CD14-positive monocyte (primary cell): ENCODE results near the gene SCUBE1. TPM values are rescaled to one million over a fixed set of nuclear protein-coding genes. Genes with fewer than 3 reads are reported as not detected.

Experiments
- DNase-seq, 3 donors: peaks; one replicate each; pipeline ENCODE4 v3.0.0-alpha.2; 2011 to 2022
- H2AFZ ChIP-seq: 2 replicates; pipeline ENCODE4 v1.6.0; 2012; ENCODE audit warnings: mild to moderate bottlenecking, low read depth, low read length, inconsistent platforms; ENCODE audit not compliant: insufficient read depth, poor library complexity, severe bottlenecking
- H3K27ac ChIP-seq, 2 donors: 1 replicate in 1 of 2; 2 replicates in 1 of 2; pipeline ENCODE4 v1.5.1; 2012 to 2013; ENCODE audit warnings: low read length in 2 of 2, control low read depth in 1 of 2, inconsistent platforms in 1 of 2, low read depth in 1 of 2, mild to moderate bottlenecking in 1 of 2
- H3K27me3 ChIP-seq, 2 donors: one replicate each; pipeline versions ENCODE4 v1.6.0 to v1.6.1; 2011 to 2013; ENCODE audit warnings: low read length in 2 of 2; ENCODE audit not compliant: control insufficient read depth in 2 of 2, insufficient read depth in 2 of 2
- H3K36me3 ChIP-seq, 2 donors: replicated peaks in 1 of 2; 1 replicate in 1 of 2; 2 replicates in 1 of 2; pipeline versions ENCODE4 v1.5.1 to v1.6.1; 2012 to 2013; ENCODE audit warnings: low read length in 2 of 2, control low read depth in 1 of 2, inconsistent platforms in 1 of 2, mild to moderate bottlenecking in 1 of 2; ENCODE audit not compliant: insufficient read depth in 2 of 2, control insufficient read depth in 1 of 2
- H3K4me1 ChIP-seq, 2 donors: 1 replicate in 1 of 2; 2 replicates in 1 of 2; pipeline versions ENCODE4 v1.5.1 to v1.6.1; 2012 to 2013; ENCODE audit warnings: low read length in 2 of 2, control low read depth in 1 of 2, inconsistent platforms in 1 of 2, mild to moderate bottlenecking in 1 of 2, moderate library complexity in 1 of 2; ENCODE audit not compliant: insufficient read depth in 2 of 2, control insufficient read depth in 1 of 2
- H3K4me2 ChIP-seq: replicated peaks from 2 replicates; pipeline ENCODE3; 2012; ENCODE audit warnings: low read length, moderate library complexity, mild to moderate bottlenecking; ENCODE audit not compliant: poor library complexity, severe bottlenecking; ENCODE audit errors: extremely low read depth
- H3K4me3 ChIP-seq, 3 experiments: fragments of 200-600 bp in 1 of 3; sonication (generic) in 1 of 3; replicated peaks in 1 of 3; 1 replicate in 2 of 3; 2 replicates in 1 of 3; pipeline ENCODE4 v1.5.1; 2011 to 2013; ENCODE audit warnings: low read length in 3 of 3, mild to moderate bottlenecking in 3 of 3, control low read depth in 2 of 3, low read depth in 2 of 3, inconsistent platforms in 1 of 3, moderate library complexity in 1 of 3
- H3K79me2 ChIP-seq: 2 replicates; pipeline ENCODE4 v1.6.0; 2012; ENCODE audit warnings: mild to moderate bottlenecking, control low read depth, inconsistent platforms, low read length, moderate library complexity; ENCODE audit not compliant: insufficient read depth
- H3K9ac ChIP-seq: 2 replicates; pipeline ENCODE4 v1.6.0; 2017; ENCODE audit warnings: low read length, mild to moderate bottlenecking; ENCODE audit not compliant: insufficient read depth, poor library complexity, severe bottlenecking
- H3K9me3 ChIP-seq, 2 donors: replicated peaks in 1 of 2; 1 replicate in 1 of 2; 2 replicates in 1 of 2; pipeline versions ENCODE4 v1.5.1 to v1.6.1; 2012 to 2013; ENCODE audit warnings: low read length in 2 of 2, control low read depth in 1 of 2; ENCODE audit not compliant: control insufficient read depth in 1 of 2, insufficient read depth in 1 of 2
- H4K20me1 ChIP-seq: 2 replicates; pipeline ENCODE4 v1.6.0; 2012; ENCODE audit warnings: mild to moderate bottlenecking, low read length, control low read depth, moderate library complexity; ENCODE audit not compliant: insufficient read depth
- H3K27ac Mint-ChIP-seq, 7 donors: one replicate each; pipeline ENCODE4 v1.8.0; 2020; ENCODE audit warnings: mild to moderate bottlenecking in 7 of 7, mixed read lengths in 7 of 7, moderate library complexity in 6 of 7, inconsistent platforms in 2 of 7
- H3K27me3 Mint-ChIP-seq, 3 donors: one replicate each; pipeline ENCODE4 v1.8.0; 2021 to 2022; ENCODE audit warnings: low read depth in 3 of 3, mild to moderate bottlenecking in 3 of 3, mixed read lengths in 3 of 3, moderate library complexity in 3 of 3, inconsistent platforms in 1 of 3
- H3K36me3 Mint-ChIP-seq, 2 donors: one replicate each; pipeline ENCODE4 v1.8.0; 2020; ENCODE audit warnings: mixed read lengths in 2 of 2, inconsistent platforms in 1 of 2, mild to moderate bottlenecking in 1 of 2
- H3K4me1 Mint-ChIP-seq: one replicate; pipeline ENCODE4 v1.8.0; 2020; ENCODE audit warnings: mild to moderate bottlenecking, mixed read lengths
- H3K4me3 Mint-ChIP-seq, 2 donors: one replicate each; pipeline ENCODE4 v1.8.0; 2020; ENCODE audit warnings: mild to moderate bottlenecking in 2 of 2, mixed read lengths in 2 of 2, moderate library complexity in 1 of 2
- H3K9me3 Mint-ChIP-seq, 7 donors: one replicate each; pipeline ENCODE4 v1.8.0; 2020 to 2022; ENCODE audit warnings: mixed read lengths in 7 of 7, mild to moderate bottlenecking in 6 of 7, moderate library complexity in 6 of 7, inconsistent platforms in 2 of 7
- WGBS: methylation state at CpG from one replicate; pipeline ENCODE4 v1.1.5; 2013; ENCODE audit warnings: missing lambda C conversion rate; ENCODE audit not compliant: insufficient coverage; 5-methylcytosine and 5-hydroxymethylcytosine counted together
- intact Hi-C, 2 donors: fragments of 100-400 bp; cut with micrococcal nuclease; formaldehyde crosslinking; loops; one replicate each; pipeline versions ENCODE4 v1.15.0 to v1.15.1; 2023
- polyA plus RNA-seq, 3 donors: library from polyadenylated mRNA; depleted of rRNA in 1 of 3; unstranded in 2 of 3; stranded (reverse) in 1 of 3; fragments of 300-500 nt in 2 of 3; fragments of >200 nt in 1 of 3; fragmentation: Illumina TruSeq in 2 of 3; gene quantifications; 1 replicate in 2 of 3; 2 replicates in 1 of 3; pipeline ENCODE4 v1.2.3, GENCODE V29; 2012 to 2021
- TF ChIP-seq, protein P1 (sequence below): fragments of 200-600 bp; IDR thresholded peaks from one replicate; pipeline ENCODE4 v1.8.0; 2022; ENCODE audit warnings: antibody characterized with exemption, mild to moderate bottlenecking

SCUBE1 gene
- polyA plus RNA-seq, 3 donors, result 0.20 to 0.32 (median 0.26) TPM

DNA sequence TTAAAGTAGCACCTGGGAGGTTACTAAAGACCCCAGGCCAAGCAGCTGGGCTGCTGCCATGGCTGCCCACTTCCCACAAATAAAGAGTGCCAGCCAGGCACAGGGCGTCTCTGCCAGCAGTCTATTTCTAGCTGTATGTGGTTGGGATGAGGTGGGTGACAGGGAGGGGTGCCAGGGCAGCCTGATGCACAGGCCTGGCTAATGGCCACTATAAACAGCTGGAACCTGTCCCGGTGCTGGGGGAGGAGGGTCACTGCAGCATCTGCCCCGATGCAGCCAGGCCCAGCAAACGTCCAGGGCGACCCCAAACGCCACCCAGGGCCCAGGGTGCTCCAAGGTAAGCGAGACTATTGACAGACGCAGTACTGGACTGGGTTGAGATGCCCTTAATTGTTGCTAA lies 37.4 kb downstream of the SCUBE1 start:
- no peak for DNase-seq
- H3K36me3 Mint-ChIP-seq, result no peaks in the 10 kb centered on the region
- no peak overlapping the region for H3K4me3 Mint-ChIP-seq
- H3K4me3 ChIP-seq, result no peak overlapping the region
- TF ChIP-seq, protein P1, sequence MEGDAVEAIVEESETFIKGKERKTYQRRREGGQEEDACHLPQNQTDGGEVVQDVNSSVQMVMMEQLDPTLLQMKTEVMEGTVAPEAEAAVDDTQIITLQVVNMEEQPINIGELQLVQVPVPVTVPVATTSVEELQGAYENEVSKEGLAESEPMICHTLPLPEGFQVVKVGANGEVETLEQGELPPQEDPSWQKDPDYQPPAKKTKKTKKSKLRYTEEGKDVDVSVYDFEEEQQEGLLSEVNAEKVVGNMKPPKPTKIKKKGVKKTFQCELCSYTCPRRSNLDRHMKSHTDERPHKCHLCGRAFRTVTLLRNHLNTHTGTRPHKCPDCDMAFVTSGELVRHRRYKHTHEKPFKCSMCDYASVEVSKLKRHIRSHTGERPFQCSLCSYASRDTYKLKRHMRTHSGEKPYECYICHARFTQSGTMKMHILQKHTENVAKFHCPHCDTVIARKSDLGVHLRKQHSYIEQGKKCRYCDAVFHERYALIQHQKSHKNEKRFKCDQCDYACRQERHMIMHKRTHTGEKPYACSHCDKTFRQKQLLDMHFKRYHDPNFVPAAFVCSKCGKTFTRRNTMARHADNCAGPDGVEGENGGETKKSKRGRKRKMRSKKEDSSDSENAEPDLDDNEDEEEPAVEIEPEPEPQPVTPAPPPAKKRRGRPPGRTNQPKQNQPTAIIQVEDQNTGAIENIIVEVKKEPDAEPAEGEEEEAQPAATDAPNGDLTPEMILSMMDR, result no peak
- H3K9me3 ChIP-seq, result no peaks in the 10 kb centered on the region
- H3K79me2 ChIP-seq, result no peaks in the 10 kb centered on the region
- H3K9ac ChIP-seq, result no peak overlapping the region
- H3K27me3 ChIP-seq, result no peaks in the 10 kb centered on the region
- H4K20me1 ChIP-seq, result no peaks in the 10 kb centered on the region
- H3K36me3 ChIP-seq, result no peaks in the 10 kb centered on the region
- 94% methylated on average over 7 of the region's 8 CpGs for WGBS
- no peaks in the 10 kb centered on the region for H3K9me3 Mint-ChIP-seq
- no peak overlapping the region for H3K27ac ChIP-seq
- H3K4me1 Mint-ChIP-seq, result peaks cover 9% of the 10 kb centered on the region
- peaks cover 5% of the 10 kb centered on the region in 3 donors for H3K27me3 Mint-ChIP-seq
- no peak overlapping the region for H3K4me2 ChIP-seq
- H3K27ac Mint-ChIP-seq, result no peak overlapping the region
- H3K4me1 ChIP-seq, result no peaks in the 10 kb centered on the region
- no peak overlapping the region for H2AFZ ChIP-seq
- intact Hi-C loops, result no loop called here

DNA sequence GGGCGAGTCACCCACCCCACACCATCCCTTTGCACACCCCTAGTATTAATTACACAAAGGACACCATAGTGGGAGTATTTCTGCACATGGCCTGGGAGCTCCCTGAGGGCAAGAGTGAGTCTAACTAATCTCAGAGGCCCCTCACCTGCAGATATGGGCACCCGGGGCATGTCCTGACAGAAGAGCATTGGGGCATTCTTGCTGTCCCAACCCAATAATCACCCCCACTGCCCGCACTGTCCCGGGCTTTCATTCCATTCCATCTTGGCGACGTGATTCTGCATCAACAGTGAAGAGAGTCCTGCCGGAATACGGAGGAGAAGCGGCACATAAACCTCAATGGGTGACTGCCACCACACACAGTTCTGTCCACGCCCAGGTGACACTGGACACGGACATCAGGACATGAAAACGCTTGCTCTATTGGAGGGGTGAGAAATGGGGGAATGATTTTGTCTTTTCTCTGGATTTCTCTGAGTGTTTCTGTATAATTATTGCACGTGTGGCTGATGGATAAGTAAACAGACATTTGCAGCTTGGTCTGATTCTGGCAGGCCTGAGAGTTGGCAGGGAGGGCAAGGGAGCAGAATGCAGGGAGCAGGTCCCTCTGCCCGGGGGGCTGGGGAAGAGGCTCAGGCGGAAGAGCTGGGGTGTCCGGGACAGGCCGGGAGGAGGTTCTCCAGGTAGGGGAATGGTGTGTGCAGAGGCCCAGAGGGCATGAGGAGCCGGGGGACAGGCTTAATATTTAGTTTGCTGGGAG lies 38.2 kb downstream of the SCUBE1 start:
- H3K79me2 ChIP-seq, result no peaks in the 10 kb centered on the region
- Mint-ChIP-seq H3K36me3 (no peaks in the 10 kb centered on the region), H3K4me1 (peaks cover 7% of the 10 kb centered on the region), H3K9me3 (no peaks in the 10 kb centered on the region), H3K27ac (no peak overlapping the region), H3K4me3 (no peak overlapping the region), H3K27me3 (peaks cover 3 to 5% (median 5%) of the 10 kb centered on the region in 3 donors)
- H3K4me3 ChIP-seq, result no peak overlapping the region
- no peaks in the 10 kb centered on the region for H3K27me3 ChIP-seq
- WGBS, result over 99% methylated on average over 16 of the region's 18 CpGs
- no peak for DNase-seq
- TF ChIP-seq, protein P1, result no peak
- H3K4me2 ChIP-seq, result no peak overlapping the region
- H3K9ac ChIP-seq, result no peak overlapping the region
- no peaks in the 10 kb centered on the region for H3K36me3 ChIP-seq
- intact Hi-C loops, result no loop called here
- H2AFZ ChIP-seq, result no peak overlapping the region
- no peaks in the 10 kb centered on the region for H3K4me1 ChIP-seq
- no peak overlapping the region for H3K27ac ChIP-seq
- H4K20me1 ChIP-seq, result no peaks in the 10 kb centered on the region
- H3K9me3 ChIP-seq, result no peaks in the 10 kb centered on the region
